GM18909 (cell line): ENCODE results near the gene SLC7A6.

Experiments
- ATAC-seq: cut with Tn5 transposase; IDR thresholded peaks from one replicate; pipeline ENCODE4 v1.9.1; 2021; ENCODE audit warnings: mild to moderate bottlenecking; ENCODE audit not compliant: unreplicated experiment, poor library complexity

The SLC7A6 gene

GRCh38 chr16:68252383-68252782, 11.9 kb upstream of the SLC7A6 start:
- no peak for ATAC-seq

- no peak for ATAC-seq
Observed at GRCh38 chr16:68253721-68254120, 10.6 kb upstream of the SLC7A6 start.

DNA sequence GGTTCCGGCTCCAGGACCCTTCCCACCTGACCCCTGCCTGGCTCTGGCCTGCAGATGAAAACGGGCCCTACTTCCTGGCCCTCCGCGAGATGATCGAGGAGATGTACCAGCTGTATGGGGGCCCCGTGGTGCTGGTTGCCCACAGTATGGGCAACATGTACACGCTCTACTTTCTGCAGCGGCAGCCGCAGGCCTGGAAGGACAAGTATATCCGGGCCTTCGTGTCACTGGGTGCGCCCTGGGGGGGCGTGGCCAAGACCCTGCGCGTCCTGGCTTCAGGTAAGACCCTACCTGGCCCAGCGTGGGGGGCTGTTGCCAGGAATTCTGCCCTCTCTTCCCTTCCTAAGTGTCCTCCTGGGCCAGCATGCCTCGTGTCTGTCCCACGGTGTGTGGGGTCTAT, 8.6 kb upstream of the SLC7A6 start:
- no peak for ATAC-seq

- ATAC-seq = peak; percentile 51
Observed at GRCh38 chr16:68257251-68257905, 6.9 kb upstream of the SLC7A6 start.

GRCh38 chr16:68257906-68258800, 6.2 kb upstream of the SLC7A6 start:
- peak; percentile 9 for ATAC-seq

DNA sequence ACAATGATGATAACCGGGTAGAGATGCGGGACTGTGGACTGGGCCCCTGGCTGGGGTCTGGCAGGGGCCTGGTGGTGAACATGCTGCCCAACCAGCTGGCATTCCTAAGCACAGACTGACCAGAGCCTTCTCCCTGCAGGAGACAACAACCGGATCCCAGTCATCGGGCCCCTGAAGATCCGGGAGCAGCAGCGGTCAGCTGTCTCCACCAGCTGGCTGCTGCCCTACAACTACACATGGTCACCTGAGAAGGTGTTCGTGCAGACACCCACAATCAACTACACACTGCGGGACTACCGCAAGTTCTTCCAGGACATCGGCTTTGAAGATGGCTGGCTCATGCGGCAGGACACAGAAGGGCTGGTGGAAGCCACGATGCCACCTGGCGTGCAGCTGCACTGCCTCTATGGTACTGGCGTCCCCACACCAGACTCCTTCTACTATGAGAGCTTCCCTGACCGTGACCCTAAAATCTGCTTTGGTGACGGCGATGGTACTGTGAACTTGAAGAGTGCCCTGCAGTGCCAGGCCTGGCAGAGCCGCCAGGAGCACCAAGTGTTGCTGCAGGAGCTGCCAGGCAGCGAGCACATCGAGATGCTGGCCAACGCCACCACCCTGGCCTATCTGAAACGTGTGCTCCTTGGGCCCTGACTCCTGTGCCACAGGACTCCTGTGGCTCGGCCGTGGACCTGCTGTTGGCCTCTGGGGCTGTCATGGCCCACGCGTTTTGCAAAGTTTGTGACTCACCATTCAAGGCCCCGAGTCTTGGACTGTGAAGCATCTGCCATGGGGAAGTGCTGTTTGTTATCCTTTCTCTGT, 5.1 kb upstream of the SLC7A6 start:
- ATAC-seq = no peak

GRCh38 chr16:68263559-68264127, 683 bp upstream of the SLC7A6 start:
- ATAC-seq = no peak

DNA sequence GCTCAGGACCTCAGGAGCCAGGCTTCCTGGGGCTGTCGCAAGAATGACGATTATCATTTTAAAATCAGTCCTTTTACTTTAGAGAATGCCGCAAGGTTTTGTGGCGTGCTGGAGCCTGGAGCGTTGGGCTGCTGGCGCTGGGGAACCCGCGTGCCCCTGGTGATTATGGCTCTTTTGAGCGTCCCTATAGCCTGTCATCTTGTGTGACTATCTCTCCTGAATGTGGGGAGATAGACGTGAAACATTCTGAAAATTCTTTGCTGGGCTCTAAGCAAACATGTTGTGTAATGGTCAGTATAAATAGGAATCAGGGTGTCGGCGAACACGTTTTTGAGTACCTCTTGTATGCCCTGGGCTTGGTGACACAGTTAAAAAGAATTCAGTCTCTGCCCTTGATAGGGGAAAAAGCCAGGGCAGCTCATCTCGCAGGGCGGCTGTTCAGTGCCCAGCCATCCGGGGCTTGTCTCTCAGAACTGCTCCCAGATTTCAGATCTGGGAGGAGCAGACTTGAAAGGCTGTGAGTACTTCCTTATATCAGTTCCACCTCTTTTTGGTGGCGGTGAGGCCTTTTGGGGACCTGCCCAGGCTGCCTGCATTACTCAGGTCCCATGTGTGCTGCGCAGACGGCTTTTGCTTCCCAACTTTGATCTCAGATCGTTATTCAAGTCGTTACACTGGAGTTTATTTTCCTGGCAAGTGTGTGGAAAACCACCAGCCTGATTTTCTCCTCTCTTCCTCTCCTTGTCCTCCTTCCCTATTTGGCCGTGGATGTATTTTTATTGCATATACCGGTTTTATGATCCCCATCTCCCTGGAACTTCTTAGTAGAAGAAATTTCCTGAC, 973 bp downstream of the SLC7A6 start:
- ATAC-seq = peak; percentile 20

DNA sequence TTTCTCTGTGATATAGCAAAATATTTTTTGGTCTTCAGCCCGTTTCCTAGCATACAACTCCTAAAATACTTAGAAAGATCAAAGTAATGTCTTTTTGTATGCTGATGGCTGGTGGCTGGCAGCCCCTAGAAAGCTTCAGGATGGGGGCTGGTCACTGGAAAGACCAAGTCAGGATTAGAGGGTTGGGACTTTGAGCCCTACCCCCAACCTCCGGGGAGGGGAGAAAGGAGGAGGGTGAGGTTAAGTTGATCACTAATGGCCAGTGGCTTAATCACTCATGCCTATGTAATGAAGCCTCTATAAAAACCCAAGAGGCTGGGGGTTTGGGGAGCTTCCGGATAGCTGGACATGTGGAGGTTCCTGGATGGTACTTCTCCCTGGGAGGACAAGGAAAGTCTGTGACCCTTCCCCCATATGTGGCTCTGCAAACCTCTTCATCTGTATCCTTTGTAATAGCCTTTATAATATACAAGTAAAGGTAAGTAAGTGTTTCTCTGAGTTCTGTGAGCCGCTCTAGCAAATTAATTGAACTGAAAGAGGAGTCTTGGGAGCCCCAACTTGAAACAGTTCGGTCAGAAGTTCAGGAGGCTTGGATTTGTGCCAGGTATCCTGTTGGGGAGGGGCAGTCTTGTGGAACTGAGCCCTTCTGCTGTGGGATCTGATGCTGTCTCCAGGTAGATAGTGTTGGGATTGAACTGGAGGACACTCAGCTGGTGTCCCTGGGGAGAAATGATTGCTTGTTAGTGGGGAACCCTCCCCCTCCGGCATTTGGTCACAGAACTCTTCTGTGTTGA, 3.5 kb downstream of the SLC7A6 start:
- ATAC-seq = no peak

DNA sequence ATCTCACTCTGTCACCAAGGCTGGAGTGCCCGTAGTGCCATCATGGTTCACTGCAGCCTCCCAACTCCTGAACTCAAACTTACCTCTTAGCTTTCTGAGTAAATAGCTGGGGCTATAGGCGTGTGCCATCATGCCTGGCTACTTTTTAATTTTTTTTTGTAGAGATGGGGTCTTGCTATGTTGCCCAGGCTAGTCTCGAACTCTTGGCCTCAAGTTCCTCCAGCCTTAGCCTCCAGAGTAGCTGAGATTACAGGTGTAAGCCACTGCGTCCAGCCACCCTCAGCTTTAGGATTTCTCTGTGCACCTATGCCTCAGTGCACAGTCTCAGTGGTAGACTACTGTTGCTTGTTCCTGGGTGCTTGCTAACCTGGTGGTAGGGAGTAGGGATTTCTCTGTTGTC, 5.5 kb downstream of the SLC7A6 start:
- no peak for ATAC-seq

- ATAC-seq = no peak
Observed at GRCh38 chr16:68270353-68270752, 6.0 kb downstream of the SLC7A6 start.

DNA sequence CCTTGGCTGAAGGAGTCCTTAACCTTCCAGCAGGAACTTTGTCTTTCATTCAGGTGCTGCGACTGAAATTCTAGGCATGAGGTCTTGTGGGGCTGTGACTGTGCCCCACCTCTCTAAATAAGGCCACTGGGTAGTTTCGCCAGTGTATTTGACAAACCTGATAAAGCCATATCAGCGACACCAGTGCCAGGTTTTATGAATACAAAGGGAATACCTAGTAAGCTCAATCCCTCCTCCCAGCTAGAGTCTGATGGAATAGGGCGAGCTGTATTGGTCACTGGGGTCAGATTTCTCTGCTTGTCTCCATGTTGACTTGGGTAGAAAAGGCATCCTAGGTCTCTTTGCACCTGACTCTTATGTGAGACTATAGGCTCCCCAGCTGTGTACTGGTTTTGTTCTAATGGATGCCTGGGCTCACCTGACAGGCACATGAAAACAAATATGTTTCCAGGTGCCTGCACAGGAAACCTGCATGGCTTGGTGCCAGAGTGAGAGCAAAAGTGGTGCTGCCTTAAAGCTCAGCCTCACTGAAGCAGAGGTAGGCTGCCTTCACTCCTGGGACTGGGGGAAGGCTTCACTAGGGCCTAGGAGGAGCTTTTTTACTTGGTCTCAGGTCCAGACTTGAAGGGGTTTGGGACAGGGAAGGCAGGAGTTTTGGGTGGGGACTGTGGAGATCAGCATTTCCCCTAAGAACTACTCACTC, 8.3 kb downstream of the SLC7A6 start:
- no peak for ATAC-seq

GRCh38 chr16:68273459-68273858, 9.1 kb downstream of the SLC7A6 start:
- ATAC-seq = no peak

DNA sequence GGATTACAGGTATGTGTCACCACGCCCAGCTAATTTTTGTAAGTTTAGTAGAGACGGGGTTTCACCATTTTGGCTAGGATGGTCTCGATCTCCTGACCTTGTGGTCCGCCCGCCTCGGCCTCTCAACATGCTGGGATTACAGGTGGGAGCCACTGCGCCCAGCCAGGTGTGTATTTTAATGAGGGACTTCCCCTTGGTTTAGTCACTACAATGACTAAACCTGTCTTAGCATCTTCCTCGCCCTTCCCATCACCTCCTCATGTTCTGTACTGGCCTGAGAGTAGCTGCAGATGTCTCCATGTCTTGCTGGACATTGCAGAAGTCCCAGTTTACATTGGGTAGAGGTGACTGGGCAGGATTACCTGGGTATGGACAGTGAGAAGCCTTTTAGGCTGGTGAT, 9.6 kb downstream of the SLC7A6 start:
- no peak for ATAC-seq

DNA sequence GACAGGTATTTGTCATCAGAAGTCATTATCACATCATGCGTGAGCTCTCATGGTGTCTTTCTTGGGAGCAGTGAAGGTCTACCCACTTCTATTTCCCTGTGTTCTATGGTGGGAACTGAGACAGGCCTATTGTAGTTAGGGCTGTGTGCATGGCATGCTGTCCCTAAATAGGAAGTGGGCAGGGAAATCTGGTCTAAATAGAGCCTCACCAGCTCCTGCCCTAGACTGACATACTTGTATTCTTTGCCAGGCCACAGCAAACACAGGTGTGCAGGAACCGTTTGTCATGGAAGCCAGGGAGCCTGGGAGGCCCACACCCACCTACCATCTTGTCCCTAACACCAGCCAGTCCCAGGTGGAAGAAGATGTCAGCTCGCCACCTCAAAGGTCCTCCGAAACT, 10.1 kb downstream of the SLC7A6 start:
- no peak for ATAC-seq

GRCh38 chr16:68275611-68276191, 11.4 kb downstream of the SLC7A6 start:
- no peak for ATAC-seq

- ATAC-seq = no peak
Observed at GRCh38 chr16:68276223-68276622, 11.9 kb downstream of the SLC7A6 start.
